Measurements from ENCODE around the gene GAK.

- no peak for TF ChIP-seq NRF1 (IDR thresholded peaks at IDR 0.05; ENCODE audit: low read depth, low read length)
- TF ChIP-seq CTCF (IDR thresholded peaks at IDR 0.05), result no peak
- TF ChIP-seq EP300 (IDR thresholded peaks at IDR 0.05; ENCODE audit: borderline replicate concordance in 1 of 2, low read depth in 1 of 2, low read length in 1 of 2), result no peak
- TF ChIP-seq RXRA (IDR thresholded peaks at IDR 0.05; ENCODE audit: borderline replicate concordance, low read depth), result no peak
- TF ChIP-seq REST (IDR thresholded peaks at IDR 0.05; ENCODE audit: low read depth, low read length), result no peak
- no peak for TF ChIP-seq RAD21 (IDR thresholded peaks at IDR 0.05; ENCODE audit: low read length)
- TF ChIP-seq POLR2AphosphoS5 (IDR thresholded peaks at IDR 0.05; ENCODE audit: low read depth, low read length), result no peak
- TF ChIP-seq JUND (IDR thresholded peaks at IDR 0.05), result no peak
Observed at GRCh38 chr4:824461-825062, 107.6 kb downstream of the GAK start.

Data from SK-N-SH (cell line).